B cell (primary cell): ENCODE results near the gene CNTD1. TPM values are rescaled to one million over a fixed set of nuclear protein-coding genes. Genes with fewer than 3 reads are reported as not detected.

Experiments used
- ATAC-seq: fragments of 200-7000 bp; cut with Tn5 transposase; one replicate; pipeline ENCODE4 v1.10.0; 2021; ENCODE audit warnings: low read depth, mild to moderate bottlenecking, moderate number of reproducible peaks, moderate library complexity
- CTCF ChIA-PET: fragments of 350-600 bp; sonication (Branson Sonifier 250); formaldehyde crosslinking; loops from one replicate; lab custom pipeline; 2021; ENCODE audit warnings: antibody characterized with exemption, inconsistent platforms; lab: Charles Lee
- POLR2A ChIA-PET: fragments of 350-600 bp; sonication (Branson Sonifier 250); formaldehyde crosslinking; loops from one replicate; lab custom pipeline; 2021; ENCODE audit warnings: antibody characterized with exemption; lab: Charles Lee
- DNase-seq: peaks from one replicate; pipeline ENCODE4 v3.0.0; 2013
- H2AFZ ChIP-seq: 2 replicates; pipeline ENCODE4 v1.6.1; 2012; ENCODE audit warnings: mild to moderate bottlenecking, low read depth, low read length; ENCODE audit not compliant: insufficient read depth, poor library complexity, severe bottlenecking
- H3K27ac ChIP-seq, 2 donors: 1 replicate in 1 of 2; 2 replicates in 1 of 2; pipeline ENCODE4 v1.5.1; 2012 to 2013; ENCODE audit warnings: low read length in 2 of 2, mild to moderate bottlenecking in 2 of 2, moderate library complexity in 1 of 2
- H3K27me3 ChIP-seq, 4 experiments: fragments of 200-600 bp in 1 of 4; sonication (generic) in 1 of 4; replicated peaks in 1 of 4; 1 replicate in 2 of 4; 2 replicates in 2 of 4; pipeline versions ENCODE4 v1.6.1 to v1.7.0; 2013 to 2016; ENCODE audit warnings: low read length in 3 of 4, mild to moderate bottlenecking in 2 of 4, mixed read lengths in 1 of 4, moderate library complexity in 1 of 4; ENCODE audit not compliant: insufficient read depth in 4 of 4, control insufficient read depth in 3 of 4; ENCODE audit errors: control extremely low read depth in 1 of 4
- H3K36me3 ChIP-seq, 2 experiments: replicated peaks in 1 of 2; 1 replicate in 1 of 2; 2 replicates in 1 of 2; pipeline versions ENCODE4 v1.6.1 to v1.7.1; 2013; ENCODE audit warnings: low read length in 1 of 2; ENCODE audit not compliant: insufficient read depth in 2 of 2, control insufficient read depth in 1 of 2; ENCODE audit errors: control extremely low read depth in 1 of 2, extremely low read depth in 1 of 2
- H3K4me1 ChIP-seq, 2 donors: fragments of 200-600 bp in 1 of 2; sonication (generic) in 1 of 2; 1 replicate in 1 of 2; 2 replicates in 1 of 2; pipeline versions ENCODE4 v1.5.1 to v1.6.1; 2013 to 2017; ENCODE audit warnings: low read length in 2 of 2; ENCODE audit not compliant: control insufficient read depth in 2 of 2, insufficient read depth in 2 of 2
- H3K4me2 ChIP-seq: replicated peaks from 2 replicates; pipeline ENCODE3; 2012; ENCODE audit warnings: mild to moderate bottlenecking, low read depth, low read length; ENCODE audit not compliant: poor library complexity, severe bottlenecking
- H3K4me3 ChIP-seq, 5 experiments: fragments of 200-600 bp in 1 of 5; sonication (generic) in 1 of 5; 1 replicate in 3 of 5; 2 replicates in 2 of 5; pipeline versions ENCODE4 v1.5.1 to v1.7.0; 2011 to 2016; ENCODE audit warnings: low read length in 4 of 5, mild to moderate bottlenecking in 4 of 5, low read depth in 2 of 5, control low read depth in 1 of 5, moderate library complexity in 1 of 5; ENCODE audit not compliant: insufficient read depth in 1 of 5; ENCODE audit errors: control extremely low read depth in 1 of 5, extremely low read depth in 1 of 5
- H3K79me2 ChIP-seq: fragments of 200-600 bp; sonication (generic); one replicate; pipeline ENCODE4 v1.6.0; 2016; ENCODE audit warnings: low read length; ENCODE audit not compliant: control insufficient read depth, insufficient read depth
- H3K9ac ChIP-seq: fragments of 200-600 bp; sonication (generic); 2 replicates; pipeline ENCODE4 v1.6.1; 2017; ENCODE audit warnings: mild to moderate bottlenecking, low read length, moderate library complexity
- H3K9me3 ChIP-seq, 3 donors: one replicate each; pipeline versions ENCODE4 v1.6.1 to v1.7.1; 2013; ENCODE audit warnings: low read length in 2 of 3; ENCODE audit not compliant: control insufficient read depth in 2 of 3, insufficient read depth in 1 of 3; ENCODE audit errors: control extremely low read depth in 1 of 3
- H4K20me1 ChIP-seq: 2 replicates; pipeline ENCODE4 v1.6.0; 2012; ENCODE audit warnings: mild to moderate bottlenecking, low read length; ENCODE audit not compliant: insufficient read depth, control insufficient read depth, poor library complexity, severe bottlenecking
- H3K27ac Mint-ChIP-seq: one replicate; pipeline ENCODE4 v1.8.0; 2021; ENCODE audit warnings: mixed read lengths
- H3K27me3 Mint-ChIP-seq: one replicate; pipeline ENCODE4 v1.8.0; 2021; ENCODE audit warnings: mixed read lengths
- H3K4me1 Mint-ChIP-seq: one replicate; pipeline ENCODE4 v1.8.0; 2021; ENCODE audit warnings: mixed read lengths
- H3K4me3 Mint-ChIP-seq: one replicate; pipeline ENCODE4 v1.8.0; 2021; ENCODE audit warnings: mixed read lengths
- H3K9me3 Mint-ChIP-seq: one replicate; pipeline ENCODE4 v1.8.0; 2022; ENCODE audit warnings: mixed read lengths; ENCODE audit not compliant: insufficient read depth
- CTCF ChIP-seq: fragments of 200-600 bp; IDR thresholded peaks from one replicate; pipeline ENCODE4 v1.8.0; 2022; ENCODE audit warnings: antibody characterized with exemption, mild to moderate bottlenecking
- EZH2 ChIP-seq: IDR thresholded peaks from 2 replicates; pipeline ENCODE4 v1.6.1; 2012; ENCODE audit warnings: borderline replicate concordance, low read depth, mild to moderate bottlenecking, moderate library complexity, low read length; ENCODE audit not compliant: insufficient read depth, poor library complexity, severe bottlenecking
- WGBS: methylation state at CpG from one replicate; pipeline ENCODE4 v1.1.5; 2013; ENCODE audit warnings: missing lambda C conversion rate; ENCODE audit not compliant: insufficient coverage; 5-methylcytosine and 5-hydroxymethylcytosine counted together
- intact Hi-C: fragments of 100-400 bp; cut with micrococcal nuclease; formaldehyde crosslinking; loops from one replicate; pipeline ENCODE4 v1.10.0; 2022
- polyA plus RNA-seq: library from polyadenylated mRNA; depleted of rRNA; stranded (reverse); fragments of >200 nt; gene quantifications from 2 replicates; pipeline ENCODE4 v1.2.3, GENCODE V29; 2012
- total RNA-seq, 2 donors: library from RNA; stranded (reverse); fragments of 120-200 nt in 1 of 2; gene quantifications; 1 replicate in 1 of 2; 2 replicates in 1 of 2; pipeline versions ENCODE4 v1.2.3 to v1.2.4, GENCODE V29; 2013 to 2022

Gene CNTD1
- total and polyA plus RNA-seq, 2 donors (not counting 1 experiment from before 2014, with no cell fraction given) = not detected

- WGBS = 76% methylated on average over 3 of the region's 5 CpGs
- ATAC-seq (no peak), DNase-seq (no peak)
- no peak overlapping the region for H3K27ac ChIP-seq
- H3K79me2 ChIP-seq = peaks cover 13% of the 10 kb centered on the region
- H3K36me3 ChIP-seq = peaks cover 0 to 2% of the 10 kb centered on the region in 2 experiments
- H3K4me1 ChIP-seq = peaks cover 4 to 8% of the 10 kb centered on the region in 2 donors
- POLR2A ChIA-PET = interaction anchor here (0.6 kb wide), 1 partner anchor 16 kb away, joined by 6 read pairs; no protein-coding TSS in a partner anchor
- H2AFZ ChIP-seq = no peak overlapping the region
- H3K4me2 ChIP-seq = no peak overlapping the region
- H3K27me3 ChIP-seq = peaks cover 0 to 8% (median 0%) of the 10 kb centered on the region in 4 experiments
- Mint-ChIP-seq H3K4me3 (no peak overlapping the region), H3K9me3 (no peaks in the 10 kb centered on the region), H3K27me3 (peaks cover 16% of the 10 kb centered on the region), H3K4me1 (peaks cover 14% of the 10 kb centered on the region), H3K27ac (no peak overlapping the region)
- TF ChIP-seq EZH2 = no peak
- no peak for TF ChIP-seq CTCF
- no peak overlapping the region for H3K9ac ChIP-seq
- H3K9me3 ChIP-seq = no peaks in the 10 kb centered on the region
- no peaks in the 10 kb centered on the region for H4K20me1 ChIP-seq
- intact Hi-C loops = no loop called here
- H3K4me3 ChIP-seq = no peak overlapping the region
- CTCF ChIA-PET = no interaction called here
Observed at GRCh38 chr17:42792545-42792944, 6.1 kb upstream of the CNTD1 start.

- H3K27me3 ChIP-seq = no peaks in the 10 kb centered on the region
- peaks cover 14 to 21% of the 10 kb centered on the region in 2 donors for H3K4me1 ChIP-seq
- H3K27ac Mint-ChIP-seq = no peak overlapping the region
- no peak for ATAC-seq
- peaks cover 23% of the 10 kb centered on the region for H3K79me2 ChIP-seq
- no peaks in the 10 kb centered on the region for H3K9me3 Mint-ChIP-seq
- peaks cover 27% of the 10 kb centered on the region for H3K4me1 Mint-ChIP-seq
- ChIA-PET POLR2A (interaction anchor here (0.6 kb wide), 1 partner anchor 297 kb away, joined by 5 read pairs; no protein-coding TSS in a partner anchor), CTCF (no interaction called here)
- H4K20me1 ChIP-seq = no peaks in the 10 kb centered on the region
- H2AFZ ChIP-seq = no peak overlapping the region
- H3K4me3 Mint-ChIP-seq = no peak overlapping the region
- TF ChIP-seq EZH2 (no peak), CTCF (no peak)
- DNase-seq = no peak
- H3K9ac ChIP-seq = no peak overlapping the region
- 15% methylated on average over 3 of the region's 4 CpGs for WGBS
- no peak overlapping the region for H3K4me3 ChIP-seq
- H3K9me3 ChIP-seq = peaks cover 0 to 3% (median 0%) of the 10 kb centered on the region in 3 donors
- intact Hi-C loops = no loop called here
- peaks cover 1% of the 10 kb centered on the region for H3K27me3 Mint-ChIP-seq
- H3K4me2 ChIP-seq = no peak overlapping the region
- H3K36me3 ChIP-seq = peaks cover 0 to 2% of the 10 kb centered on the region in 2 experiments
- H3K27ac ChIP-seq = no peak overlapping the region
Observed at GRCh38 chr17:42795061-42795460, 3.6 kb upstream of the CNTD1 start.
